NCI-H1930 (cell line): ENCODE measurements around the gene RBMS3.
"Not testable (repeated sequence)": the region's sequence is repeated elsewhere in the genome, so short reads cannot be mapped to it uniquely, and the experiment has no call there.

Experiments used
- DNase-seq, 2 experiments: peaks; one replicate each; lab custom pipeline; 2025; lab: John Stamatoyannopoulos, UW

The RBMS3 gene

DNA sequence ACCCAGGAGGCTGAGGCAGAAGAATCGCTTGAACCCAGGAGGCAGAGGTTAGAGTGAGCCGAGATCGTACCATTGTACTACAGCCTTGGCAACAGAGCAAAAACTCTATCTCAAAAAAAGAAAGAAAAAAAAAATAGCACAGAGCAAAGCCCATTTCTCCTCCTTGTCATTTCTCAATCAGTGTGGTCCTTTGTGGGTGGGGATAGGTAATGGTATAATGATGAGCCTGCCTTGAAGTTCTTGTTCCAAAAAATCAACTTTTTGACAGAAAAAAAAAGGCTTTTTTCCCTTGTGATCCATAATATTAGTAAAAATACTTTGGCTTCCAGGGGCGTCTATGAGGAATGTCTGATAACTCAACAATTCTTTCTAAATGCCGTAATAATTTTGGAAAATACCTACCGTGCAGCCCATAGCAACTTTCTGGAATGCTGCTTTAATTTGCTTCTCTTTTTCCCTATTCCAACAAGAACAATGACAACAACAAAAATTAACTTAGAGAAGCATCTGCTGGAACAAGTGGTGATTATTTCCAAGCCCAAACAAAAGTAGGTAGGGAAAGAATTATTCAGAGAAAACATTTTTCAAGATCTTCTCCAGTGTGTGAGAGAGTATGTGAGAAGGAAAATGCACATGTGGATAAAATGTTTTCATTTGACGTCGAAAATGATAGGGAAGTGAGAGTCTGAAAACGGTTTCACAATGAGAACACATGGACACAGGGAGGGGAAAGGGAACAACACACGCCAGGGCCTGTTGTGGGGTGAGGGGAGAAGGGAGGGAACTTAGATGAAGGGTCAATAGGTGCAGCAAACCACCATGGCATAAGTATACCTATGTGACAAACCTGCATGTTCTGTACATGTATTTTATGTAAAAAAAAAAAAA lies 337.8 kb downstream of the RBMS3 start:
- no peak for DNase-seq

DNA sequence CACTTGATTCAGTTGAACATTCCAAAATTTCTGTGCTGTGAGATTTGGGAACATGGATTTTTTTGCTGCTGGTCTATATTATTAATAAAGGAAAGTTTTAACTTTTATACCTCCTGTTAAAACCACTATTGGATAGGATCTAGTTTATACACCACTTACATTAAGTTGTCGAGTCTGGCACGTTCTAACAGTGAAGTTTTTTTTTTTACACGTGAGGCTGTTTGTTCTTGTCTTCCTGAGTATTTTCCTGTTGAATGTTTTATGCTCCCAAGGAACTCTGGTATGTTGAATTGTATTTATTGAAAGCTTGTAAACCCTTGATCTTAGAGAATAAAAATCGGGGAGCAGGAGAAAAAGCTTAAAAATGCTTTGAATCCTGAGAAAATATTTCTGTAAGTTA lies 338.8 kb downstream of the RBMS3 start:
- no peak for DNase-seq

DNA sequence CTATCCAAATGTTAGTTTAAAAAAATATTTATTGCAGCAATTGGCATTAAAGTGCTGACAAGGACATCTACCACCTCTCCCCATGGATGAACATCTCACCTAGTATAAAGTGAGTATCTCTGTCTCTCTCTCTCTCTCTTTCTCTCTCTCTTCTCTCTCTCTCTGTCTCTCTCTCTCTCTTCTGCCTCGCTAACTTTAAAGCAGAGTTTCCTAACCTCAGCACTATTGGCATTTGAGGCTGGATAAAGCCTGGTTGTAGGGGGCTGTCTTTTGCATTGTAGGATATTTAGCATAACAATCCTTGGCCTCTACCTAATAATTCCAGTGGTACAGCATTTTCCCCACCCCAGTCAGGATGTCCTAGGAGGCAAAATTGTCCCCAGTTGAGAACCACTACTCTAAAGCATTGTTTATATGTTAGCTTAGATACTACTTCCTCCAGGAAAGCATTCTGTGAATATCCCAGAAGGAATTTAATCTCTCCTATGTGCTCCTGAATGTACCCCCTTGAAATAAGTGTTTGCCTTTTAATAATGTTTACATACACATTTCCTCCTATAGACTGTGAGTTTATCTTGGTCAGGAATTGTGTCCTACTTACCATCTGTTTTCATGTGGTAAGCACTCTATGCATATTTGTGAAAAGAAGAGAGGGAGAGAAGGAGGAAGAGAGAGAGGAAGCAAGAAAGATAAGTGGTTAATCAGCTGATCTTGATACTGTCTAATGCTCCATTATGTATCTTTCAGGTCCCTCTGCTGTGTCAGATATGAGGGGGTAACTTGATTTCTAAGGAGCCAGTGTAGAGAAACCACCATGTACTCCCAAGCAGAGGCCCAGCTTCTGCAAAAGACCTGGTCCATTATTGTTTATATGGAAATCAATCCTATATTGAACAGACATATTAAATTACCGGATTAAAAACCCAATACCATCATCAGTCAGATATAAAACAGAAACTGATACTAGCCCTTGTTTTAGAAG lies 346.6 kb downstream of the RBMS3 start:
- DNase-seq = no peak

DNA sequence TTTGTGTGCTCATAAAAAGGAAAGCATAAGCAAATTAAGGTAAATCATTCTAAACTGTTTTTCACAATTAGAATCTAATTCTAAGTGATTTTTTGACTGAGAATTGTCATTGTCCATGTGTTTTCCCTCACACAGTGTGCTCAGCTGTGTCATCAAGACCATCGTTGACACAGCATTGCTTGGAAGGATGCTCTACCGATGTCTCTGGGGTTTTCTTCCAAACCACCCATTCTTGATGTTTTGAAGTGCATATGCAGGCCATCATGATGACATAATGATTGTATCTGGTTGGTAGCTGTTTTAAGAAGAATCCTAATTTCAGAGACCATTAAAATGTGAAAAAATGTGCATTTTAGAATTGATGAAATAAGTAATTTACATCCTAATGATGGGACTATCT lies 347.9 kb downstream of the RBMS3 start:
- peak; percentile 20 to 53 for DNase-seq

DNA sequence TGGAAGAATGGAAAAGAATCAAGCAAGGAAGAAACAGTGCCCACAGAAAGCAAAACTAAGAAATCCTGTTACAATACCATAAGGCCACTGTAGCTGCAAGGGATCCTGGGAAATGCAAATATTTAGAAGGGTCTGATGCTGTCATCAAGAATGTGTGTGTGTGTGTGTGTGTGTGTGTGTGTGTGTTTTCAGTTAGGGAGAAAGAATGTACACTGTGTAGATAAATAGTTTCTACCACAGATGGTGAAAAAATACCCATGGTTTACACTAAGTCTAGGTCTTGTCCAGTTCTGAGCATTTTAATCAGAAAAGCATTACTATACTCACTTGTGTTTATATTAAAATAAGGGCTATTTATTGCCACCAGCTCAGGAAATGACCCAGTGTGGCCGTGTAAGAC lies 355.0 kb downstream of the RBMS3 start:
- DNase-seq = no peak

DNA sequence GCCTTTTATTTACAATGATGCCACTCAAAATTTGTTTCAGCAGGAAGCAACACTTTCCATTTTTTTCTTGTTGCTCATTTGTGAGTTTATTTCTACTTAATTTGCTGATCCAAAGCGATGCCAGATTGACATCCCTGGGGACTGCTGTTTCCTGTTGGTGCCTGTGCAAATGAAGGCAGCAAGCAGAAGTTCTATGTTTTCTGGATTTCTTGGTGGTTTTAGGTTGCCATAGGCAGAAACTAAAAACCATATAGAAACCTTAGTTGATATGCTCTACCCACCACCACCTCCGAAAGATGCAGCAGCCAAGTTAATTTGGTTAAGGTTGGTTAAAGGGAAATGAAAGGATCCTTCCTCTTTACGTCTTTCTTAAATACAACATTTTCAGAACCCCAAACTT lies 356.2 kb downstream of the RBMS3 start:
- no peak for DNase-seq

DNA sequence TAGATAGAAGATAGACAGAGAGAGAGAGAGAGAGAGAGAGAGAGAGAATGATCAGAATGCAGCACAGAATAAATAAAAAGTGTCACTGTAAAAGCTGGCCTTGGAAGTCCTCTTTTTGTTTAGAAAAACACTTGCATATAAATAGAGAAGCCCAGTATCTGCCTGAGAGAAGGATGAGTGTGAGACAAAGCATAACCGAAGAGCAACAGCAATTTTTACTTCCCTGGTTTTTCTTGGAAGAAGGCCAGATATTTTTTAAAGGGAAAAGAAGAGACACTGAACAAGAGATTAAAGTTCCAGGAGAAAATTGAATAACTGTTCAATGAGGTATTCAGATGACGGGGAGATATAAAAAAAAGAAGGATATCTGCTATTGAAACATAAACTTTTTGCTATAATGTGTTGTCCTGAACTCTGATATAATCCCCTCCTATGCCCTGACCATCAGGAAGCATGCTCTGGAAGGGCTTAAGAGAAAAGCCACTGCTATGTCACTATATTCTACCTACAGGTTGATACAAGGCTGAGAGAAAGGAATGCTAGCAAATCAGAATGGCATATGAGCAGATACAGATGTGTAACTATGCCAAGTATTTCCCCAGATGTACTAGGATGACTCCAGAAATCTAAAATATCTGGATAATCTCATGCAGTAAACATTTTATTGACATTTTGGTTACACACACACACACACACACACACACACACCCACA lies 358.9 kb downstream of the RBMS3 start:
- DNase-seq = no peak

DNA sequence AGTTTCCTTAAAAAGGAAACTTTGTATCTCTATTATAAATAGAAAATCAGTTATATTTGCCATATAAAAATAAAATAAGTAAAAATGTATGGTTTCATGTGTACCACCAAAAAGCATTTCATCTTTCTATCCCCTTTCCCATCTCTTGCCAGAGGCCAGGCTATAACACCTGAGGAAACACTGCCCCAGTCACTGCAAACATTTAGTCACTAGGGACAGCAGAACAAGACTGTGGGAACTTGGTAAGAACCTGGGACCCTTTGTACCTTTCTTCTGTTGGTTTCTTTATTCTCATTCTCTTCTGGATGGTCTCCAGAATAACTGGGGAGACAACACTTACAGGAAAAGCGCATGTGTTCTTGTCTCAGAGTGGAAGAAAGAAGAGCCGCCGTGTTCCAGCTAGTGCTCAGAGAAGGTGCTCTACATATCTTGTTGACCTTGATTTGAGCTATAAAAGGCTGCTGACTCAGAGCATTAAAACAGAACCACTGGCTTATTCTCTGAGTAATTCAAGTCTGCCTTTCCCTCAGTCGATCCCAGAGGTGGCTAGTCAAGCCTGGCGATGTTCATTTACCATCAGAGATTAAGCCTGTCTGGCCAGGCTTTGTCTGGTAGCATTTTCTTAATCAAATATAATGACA lies 361.6 kb downstream of the RBMS3 start:
- DNase-seq = no peak

DNA sequence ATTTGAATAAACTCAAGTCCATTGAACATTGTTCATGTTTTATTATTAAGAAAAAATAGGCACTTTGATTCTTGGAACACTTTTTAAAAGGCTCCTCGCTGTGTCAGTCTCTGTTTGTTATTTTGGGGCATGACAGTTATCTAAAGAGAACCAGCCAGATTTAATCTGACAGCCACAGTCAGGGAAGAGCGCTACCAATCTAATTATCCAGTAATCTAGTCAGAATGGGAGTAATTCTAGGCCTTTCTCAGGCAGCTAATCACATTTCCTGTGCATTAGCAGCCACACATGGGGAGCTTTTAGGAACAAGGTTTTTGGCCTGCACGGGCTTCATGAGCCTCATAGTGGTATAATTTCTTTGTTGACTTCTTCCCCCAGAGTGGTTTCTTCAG lies 362.2 kb downstream of the RBMS3 start:
- DNase-seq = no peak

DNA sequence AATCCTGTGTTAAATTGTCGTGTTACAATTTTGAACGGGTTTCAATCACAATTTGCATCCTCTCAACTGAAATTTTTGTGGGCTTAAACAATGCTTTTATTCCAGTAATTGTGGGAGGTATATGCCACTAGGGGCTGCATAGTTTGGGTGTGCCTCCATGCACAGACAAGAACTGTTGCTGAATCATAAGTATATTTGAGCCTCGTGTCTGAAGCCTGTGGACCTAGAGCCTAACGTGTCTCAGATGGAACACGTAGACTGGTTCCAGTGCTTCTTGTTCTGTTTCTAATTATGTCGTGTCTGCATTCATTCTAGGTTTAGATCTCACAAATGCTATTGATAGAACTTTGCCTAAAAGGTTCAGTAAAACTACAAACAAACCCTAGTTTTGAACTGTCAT lies 363.4 kb downstream of the RBMS3 start:
- no peak for DNase-seq

DNA sequence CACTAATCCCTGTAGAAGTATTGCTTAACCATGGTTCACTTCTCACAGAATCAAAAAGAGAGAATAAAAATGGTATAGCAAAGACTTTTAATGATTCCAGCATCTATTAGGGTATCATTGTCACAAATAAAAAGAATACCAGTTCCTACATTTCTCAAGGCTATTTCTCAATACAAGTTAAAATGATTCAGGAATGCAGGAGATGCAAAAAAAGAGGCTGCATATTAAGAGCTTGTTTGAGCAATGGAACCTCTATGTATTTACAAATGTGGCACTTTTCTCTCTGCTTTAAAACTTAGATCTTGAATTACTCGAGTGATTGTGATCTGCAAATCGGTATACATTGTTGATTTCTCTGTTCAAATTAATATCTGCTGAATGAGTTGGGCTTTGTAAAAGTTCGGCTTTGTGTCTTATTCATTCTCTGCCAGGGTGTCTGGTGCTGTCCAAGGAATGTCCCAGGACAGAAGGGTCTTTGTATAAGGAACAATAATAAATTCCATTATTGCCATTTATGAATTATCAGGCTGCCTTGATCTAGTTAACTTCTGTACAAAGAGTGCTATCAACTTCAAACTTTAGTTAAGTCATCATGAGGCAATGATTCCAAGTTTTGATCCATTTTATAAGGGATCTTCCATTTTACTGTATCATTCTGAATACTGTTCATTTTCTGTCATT lies 364.2 kb downstream of the RBMS3 start:
- DNase-seq = no peak

DNA sequence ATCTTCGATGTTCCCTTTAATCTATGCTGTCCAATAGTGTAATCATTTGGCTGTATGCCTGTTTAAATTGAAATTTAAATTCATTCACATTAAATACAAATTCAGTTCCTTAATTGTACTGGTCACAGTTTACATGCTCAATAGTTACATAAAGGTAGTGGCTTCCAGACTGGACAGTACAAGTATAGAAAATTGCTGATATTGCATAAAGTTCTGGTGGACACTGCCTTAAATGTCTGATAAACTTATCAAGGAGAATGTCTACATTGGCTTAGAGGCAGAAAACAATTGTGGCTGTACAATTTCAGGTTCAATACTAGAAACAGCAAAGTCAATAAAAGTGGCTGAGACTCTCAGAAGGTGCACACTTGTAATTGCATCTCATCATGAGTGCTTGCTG lies 365.2 kb downstream of the RBMS3 start:
- DNase-seq = no peak

DNA sequence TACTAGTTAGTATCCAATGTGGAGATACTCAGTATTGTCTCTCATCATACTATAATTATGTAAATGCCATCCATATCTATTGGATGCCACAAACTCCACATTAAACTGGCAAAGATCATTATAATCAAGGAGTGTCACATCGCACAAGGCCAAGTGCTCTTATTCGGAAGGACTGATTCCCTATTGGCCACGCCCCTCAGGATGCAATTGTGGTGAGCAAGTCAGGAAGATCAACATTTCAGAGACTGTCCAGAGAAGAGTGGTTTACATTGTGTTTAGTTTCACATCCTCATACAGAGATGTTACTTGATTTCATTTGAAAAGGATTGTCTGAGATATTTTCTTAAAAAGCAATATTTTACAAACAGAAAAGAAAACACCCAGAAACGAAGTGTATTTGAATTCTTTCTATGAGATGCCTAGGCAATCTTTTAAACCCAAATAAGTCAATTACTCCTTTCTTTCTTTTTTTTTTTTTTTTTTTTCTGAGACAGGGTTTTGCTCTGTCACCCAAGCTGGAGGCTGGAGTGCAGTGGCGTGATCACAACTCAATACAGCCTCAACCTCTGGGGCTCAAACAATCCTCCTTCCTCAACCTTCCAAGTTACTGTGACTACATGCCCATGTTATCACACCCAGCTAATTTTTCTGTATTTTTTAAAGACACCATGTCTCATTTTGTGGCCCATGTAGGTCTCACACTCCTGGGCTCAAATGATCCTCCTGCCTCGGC lies 369.1 kb downstream of the RBMS3 start:
- DNase-seq = no peak

DNA sequence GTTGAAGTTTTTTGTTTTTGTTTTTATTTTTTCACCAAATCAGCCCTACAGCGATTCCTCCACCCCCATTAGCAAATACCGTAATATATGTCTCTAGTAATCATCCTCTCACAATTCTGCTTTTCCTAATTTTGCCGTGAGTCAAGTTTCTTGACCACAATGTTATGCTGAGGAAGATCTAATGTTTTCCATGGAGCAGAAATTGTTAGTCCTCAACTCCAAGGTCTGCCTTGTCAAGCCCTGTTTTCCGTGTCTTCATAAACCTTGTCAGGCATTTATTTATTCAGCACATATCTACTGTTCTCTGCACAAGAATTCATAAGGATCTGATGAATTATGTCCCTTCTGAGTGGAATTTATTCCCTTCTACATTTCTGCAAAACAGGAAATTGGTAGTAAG lies 372.8 kb downstream of the RBMS3 start:
- no peak for DNase-seq

DNA sequence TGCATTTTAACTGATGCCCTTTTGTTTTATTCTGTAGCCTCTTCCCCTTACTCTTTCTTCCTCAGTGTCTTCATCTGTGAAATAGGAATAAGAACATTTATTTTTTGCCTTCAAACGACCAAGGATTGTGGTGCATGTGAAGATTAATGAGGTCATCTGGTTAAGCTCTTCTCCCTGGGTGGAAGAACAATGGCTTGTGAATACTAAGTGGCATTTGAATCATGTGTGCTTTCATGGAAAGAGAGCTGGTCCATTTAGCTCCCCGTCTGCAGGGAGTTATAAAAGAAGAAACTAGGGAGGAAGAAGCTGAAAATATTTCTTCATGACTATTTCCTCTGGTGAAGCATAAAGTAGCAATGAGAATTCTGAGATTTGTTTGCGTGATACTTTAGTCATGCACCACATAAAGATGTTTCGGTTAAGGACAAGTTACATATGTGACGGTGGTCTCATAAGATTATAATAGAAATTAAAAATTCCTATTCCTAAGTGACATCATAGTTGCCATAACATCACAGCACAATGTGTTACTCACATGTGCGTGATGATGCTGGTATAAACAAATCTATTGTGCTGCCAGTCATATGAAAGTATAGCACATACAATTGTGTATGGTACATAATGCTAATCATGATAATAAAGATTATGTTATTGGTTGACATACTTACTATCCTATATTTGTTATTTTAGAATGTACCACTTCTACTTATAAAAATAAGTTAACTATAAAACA lies 374.3 kb downstream of the RBMS3 start:
- no peak for DNase-seq

DNA sequence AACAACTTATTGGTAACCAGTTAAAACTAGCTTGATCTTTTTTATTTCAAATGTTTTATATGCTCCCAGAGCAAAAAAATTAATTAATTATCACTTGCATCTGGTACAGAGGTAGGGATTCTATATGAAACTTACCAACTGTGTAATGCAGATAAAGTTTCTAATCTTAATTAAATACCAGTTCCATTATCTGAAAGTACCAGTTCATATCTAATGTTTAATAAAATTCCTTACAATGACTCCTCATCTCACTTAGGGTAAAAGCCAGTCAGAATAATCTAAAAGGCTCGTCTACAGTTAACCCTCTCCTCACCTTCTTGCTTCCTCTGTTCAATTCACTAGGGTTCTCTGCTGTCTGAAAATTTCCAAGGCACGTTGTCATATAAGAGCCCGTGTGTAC lies 384.8 kb downstream of the RBMS3 start:
- DNase-seq = no peak

DNA sequence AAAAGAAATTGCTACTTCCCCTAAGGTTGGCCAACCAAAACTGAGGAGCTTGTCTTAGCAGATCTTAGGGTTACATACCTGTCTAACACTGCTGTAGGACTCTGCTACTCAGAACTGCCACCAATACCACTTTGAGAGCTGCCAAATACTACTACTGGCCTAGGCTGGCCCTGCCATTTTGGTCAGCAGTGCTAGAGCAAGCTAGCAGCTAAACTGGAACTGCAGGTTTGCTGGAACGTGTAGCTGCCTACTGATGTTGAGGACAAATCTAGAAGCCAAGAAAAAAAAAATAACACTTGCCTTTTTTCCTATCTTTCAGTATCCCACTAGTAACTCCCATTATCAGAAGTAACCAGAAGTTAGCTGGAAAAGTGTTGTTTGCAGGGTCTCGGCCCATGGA lies 387.4 kb downstream of the RBMS3 start:
- DNase-seq = no peak

DNA sequence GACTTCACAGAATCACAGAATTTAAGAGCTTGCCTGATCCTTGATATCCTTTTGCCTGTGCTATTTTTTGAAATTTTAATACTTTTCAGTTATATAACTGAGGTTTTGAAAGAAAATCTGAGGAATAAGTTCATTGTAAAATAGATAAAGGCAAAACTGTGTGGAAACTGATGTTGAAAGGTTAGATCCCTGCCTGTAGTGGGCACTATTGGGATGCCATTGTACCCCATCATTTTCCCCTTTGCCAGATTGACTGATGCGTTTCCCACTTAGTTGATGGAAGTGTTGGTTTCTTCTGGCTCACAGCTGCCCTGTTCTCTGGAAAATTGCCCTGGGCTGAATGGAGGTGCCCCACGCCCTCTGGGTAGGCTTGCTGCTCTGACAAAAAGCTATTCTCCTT lies 387.9 kb downstream of the RBMS3 start:
- no peak for DNase-seq

DNA sequence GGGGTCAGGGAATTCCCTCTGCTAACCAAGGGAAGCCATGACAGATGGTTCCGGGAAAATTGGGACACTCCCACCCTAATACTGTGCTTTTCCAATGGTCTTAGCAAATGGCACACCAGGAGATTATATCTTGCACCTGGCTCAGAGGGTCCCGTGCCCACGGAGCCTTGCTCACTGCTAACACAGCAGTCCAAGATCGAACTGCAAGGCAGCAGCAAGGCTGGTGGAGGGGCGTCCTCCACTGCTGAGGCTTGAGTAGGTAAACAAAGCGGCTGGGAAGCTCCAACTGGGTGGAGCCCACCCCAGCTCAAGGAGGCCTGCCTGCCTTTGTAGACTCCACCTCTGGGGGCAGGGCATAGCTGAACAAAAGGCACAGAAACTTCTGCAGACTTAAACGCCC lies 389.6 kb downstream of the RBMS3 start:
- DNase-seq = not testable (repeated sequence)

DNA sequence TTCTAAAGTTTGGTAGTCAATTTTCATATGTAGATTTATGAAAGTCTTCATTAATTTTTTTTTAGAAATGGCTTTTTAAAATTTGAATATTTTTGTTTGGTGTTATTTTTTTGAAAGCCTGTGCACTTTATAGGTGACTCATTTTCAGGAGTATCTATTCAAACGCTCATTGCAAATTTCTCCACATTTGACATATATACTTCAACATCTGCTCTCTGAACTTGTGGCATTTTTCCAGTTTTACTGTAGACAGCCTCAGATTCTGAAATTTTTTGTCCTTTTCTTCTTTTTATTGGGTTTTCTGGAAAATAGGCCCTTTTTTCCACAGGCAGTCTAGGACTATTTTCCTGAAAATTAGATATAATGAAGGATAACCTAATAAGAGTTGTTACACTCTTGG lies 396.6 kb downstream of the RBMS3 start:
- no peak for DNase-seq
